H1 (cell line): ENCODE measurements around the gene ZNF606. TPM values are rescaled to one million over a fixed set of nuclear protein-coding genes. Genes with fewer than 3 reads are reported as not detected.

ENCODE experiments used
- ASH2L ChIP-seq: fragments of 200-600, 300-600 bp; sonication (generic); IDR thresholded peaks from one replicate; pipeline ENCODE4 v1.7.1; 2017; ENCODE audit warnings: low read length
- BACH1 ChIP-seq: IDR thresholded peaks from 2 replicates; pipeline ENCODE4 v1.6.1; 2012; ENCODE audit warnings: low read length, improper control_type of control experiment
- BCL11A ChIP-seq, 2 experiments: IDR thresholded peaks; one replicate each; pipeline ENCODE4 v1.6.1; 2011; ENCODE audit warnings: low read depth in 2 of 2, low read length in 2 of 2, mild to moderate bottlenecking in 2 of 2
- GABPA ChIP-seq: IDR thresholded peaks from 2 replicates; pipeline ENCODE4 v1.6.1; 2011; ENCODE audit warnings: mild to moderate bottlenecking, low read length, moderate library complexity, borderline replicate concordance; ENCODE audit not compliant: insufficient read depth
- JUN ChIP-seq: IDR thresholded peaks from 2 replicates; pipeline ENCODE4 v1.6.1; 2011; ENCODE audit warnings: low read depth, mild to moderate bottlenecking, improper control_type of control experiment, low read length
- MAFK ChIP-seq: IDR thresholded peaks from 2 replicates; pipeline ENCODE4 v1.6.1; 2012; ENCODE audit warnings: low read depth, mild to moderate bottlenecking, improper control_type of control experiment, low read length
- POLR2AphosphoS5 ChIP-seq: IDR thresholded peaks from 2 replicates; pipeline ENCODE4 v1.6.1; 2011; ENCODE audit warnings: low read depth, low read length
- RAD21 ChIP-seq, 2 experiments: IDR thresholded peaks in 1 of 2; conservative IDR thresholded peaks in 1 of 2; 2 replicates each; pipeline ENCODE4 v1.6.1; 2011; ENCODE audit warnings: low read depth in 2 of 2, low read length in 2 of 2, improper control_type of control experiment in 1 of 2, inconsistent platforms in 1 of 2, mild to moderate bottlenecking in 1 of 2, moderate library complexity in 1 of 2
- RBBP5 ChIP-seq: IDR thresholded peaks from 2 replicates; pipeline ENCODE4 v1.7.1; 2012; ENCODE audit warnings: low read depth, mild to moderate bottlenecking, inconsistent platforms, low read length, moderate library complexity, borderline replicate concordance
- polyA plus RNA-seq, 7 experiments: library from polyadenylated mRNA; depleted of rRNA in 3 of 7; stranded (reverse) in 5 of 7; unstranded in 2 of 7; fragments of >200 nt in 5 of 7; fragments of 200-250 nt in 2 of 7; gene quantifications; 1 replicate in 5 of 7; 2 replicates in 1 of 7; 4 replicates in 1 of 7; pipeline versions ENCODE4 v1.2.1 to v1.2.3, GENCODE V29; 2011 to 2013; ENCODE audit warnings: missing spikeins in 2 of 7, mixed read lengths in 2 of 7
- total RNA-seq: library from RNA; stranded (reverse); fragmentation: NEBNext Ultra II Directional; extraction: Animal tissue kit (Norgen Biotek cat#: 25700); gene quantifications from 2 replicates; pipeline ENCODE4 v1.2.1, GENCODE V29; 2021
- TF ChIP-seq, protein P1 (sequence below): fragments of 300-600 bp; sonication (generic); IDR thresholded peaks from 2 replicates; pipeline ENCODE4 v1.7.1; 2012; ENCODE audit warnings: low read length, moderate library complexity, mild to moderate bottlenecking, inconsistent platforms; ENCODE audit not compliant: insufficient replicate concordance
- TF ChIP-seq, protein P2 (sequence below): IDR thresholded peaks from 2 replicates; pipeline ENCODE4 v1.6.1; 2012; ENCODE audit warnings: inconsistent platforms

Gene ZNF606
- total and polyA plus RNA-seq, 2 of the 8 experiments (the other 6 are each of a cell fraction or from before 2014, with no cell fraction given): 5.2 to 19.3 TPM

DNA sequence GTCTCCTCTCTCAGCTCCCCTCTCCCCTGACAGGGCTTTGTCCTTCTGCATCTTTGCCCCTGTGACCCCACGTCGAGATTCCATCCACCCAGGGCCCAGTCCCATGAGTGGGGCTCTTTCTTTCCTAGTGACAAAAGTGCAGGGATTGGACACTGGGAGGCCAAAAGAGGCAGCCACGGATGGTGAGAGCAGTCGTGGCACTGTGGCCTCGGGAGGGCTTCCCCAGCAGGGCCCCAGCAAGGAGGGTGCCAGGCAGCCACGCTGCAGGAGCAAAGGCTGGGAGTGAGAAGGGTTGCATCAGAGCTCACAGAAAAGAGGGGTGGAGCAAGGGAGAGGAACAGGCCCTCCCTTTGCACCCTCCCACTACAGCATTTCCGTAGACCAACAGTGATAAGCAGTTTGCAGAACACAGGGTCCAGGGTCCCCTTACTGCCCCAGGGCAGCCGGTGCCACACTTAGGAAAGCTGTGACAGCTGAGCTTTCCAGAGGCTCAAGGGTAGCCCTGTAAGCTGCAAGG lies 36.1 kb upstream of the ZNF606 start (continued):
- TF ChIP-seq, protein P1, sequence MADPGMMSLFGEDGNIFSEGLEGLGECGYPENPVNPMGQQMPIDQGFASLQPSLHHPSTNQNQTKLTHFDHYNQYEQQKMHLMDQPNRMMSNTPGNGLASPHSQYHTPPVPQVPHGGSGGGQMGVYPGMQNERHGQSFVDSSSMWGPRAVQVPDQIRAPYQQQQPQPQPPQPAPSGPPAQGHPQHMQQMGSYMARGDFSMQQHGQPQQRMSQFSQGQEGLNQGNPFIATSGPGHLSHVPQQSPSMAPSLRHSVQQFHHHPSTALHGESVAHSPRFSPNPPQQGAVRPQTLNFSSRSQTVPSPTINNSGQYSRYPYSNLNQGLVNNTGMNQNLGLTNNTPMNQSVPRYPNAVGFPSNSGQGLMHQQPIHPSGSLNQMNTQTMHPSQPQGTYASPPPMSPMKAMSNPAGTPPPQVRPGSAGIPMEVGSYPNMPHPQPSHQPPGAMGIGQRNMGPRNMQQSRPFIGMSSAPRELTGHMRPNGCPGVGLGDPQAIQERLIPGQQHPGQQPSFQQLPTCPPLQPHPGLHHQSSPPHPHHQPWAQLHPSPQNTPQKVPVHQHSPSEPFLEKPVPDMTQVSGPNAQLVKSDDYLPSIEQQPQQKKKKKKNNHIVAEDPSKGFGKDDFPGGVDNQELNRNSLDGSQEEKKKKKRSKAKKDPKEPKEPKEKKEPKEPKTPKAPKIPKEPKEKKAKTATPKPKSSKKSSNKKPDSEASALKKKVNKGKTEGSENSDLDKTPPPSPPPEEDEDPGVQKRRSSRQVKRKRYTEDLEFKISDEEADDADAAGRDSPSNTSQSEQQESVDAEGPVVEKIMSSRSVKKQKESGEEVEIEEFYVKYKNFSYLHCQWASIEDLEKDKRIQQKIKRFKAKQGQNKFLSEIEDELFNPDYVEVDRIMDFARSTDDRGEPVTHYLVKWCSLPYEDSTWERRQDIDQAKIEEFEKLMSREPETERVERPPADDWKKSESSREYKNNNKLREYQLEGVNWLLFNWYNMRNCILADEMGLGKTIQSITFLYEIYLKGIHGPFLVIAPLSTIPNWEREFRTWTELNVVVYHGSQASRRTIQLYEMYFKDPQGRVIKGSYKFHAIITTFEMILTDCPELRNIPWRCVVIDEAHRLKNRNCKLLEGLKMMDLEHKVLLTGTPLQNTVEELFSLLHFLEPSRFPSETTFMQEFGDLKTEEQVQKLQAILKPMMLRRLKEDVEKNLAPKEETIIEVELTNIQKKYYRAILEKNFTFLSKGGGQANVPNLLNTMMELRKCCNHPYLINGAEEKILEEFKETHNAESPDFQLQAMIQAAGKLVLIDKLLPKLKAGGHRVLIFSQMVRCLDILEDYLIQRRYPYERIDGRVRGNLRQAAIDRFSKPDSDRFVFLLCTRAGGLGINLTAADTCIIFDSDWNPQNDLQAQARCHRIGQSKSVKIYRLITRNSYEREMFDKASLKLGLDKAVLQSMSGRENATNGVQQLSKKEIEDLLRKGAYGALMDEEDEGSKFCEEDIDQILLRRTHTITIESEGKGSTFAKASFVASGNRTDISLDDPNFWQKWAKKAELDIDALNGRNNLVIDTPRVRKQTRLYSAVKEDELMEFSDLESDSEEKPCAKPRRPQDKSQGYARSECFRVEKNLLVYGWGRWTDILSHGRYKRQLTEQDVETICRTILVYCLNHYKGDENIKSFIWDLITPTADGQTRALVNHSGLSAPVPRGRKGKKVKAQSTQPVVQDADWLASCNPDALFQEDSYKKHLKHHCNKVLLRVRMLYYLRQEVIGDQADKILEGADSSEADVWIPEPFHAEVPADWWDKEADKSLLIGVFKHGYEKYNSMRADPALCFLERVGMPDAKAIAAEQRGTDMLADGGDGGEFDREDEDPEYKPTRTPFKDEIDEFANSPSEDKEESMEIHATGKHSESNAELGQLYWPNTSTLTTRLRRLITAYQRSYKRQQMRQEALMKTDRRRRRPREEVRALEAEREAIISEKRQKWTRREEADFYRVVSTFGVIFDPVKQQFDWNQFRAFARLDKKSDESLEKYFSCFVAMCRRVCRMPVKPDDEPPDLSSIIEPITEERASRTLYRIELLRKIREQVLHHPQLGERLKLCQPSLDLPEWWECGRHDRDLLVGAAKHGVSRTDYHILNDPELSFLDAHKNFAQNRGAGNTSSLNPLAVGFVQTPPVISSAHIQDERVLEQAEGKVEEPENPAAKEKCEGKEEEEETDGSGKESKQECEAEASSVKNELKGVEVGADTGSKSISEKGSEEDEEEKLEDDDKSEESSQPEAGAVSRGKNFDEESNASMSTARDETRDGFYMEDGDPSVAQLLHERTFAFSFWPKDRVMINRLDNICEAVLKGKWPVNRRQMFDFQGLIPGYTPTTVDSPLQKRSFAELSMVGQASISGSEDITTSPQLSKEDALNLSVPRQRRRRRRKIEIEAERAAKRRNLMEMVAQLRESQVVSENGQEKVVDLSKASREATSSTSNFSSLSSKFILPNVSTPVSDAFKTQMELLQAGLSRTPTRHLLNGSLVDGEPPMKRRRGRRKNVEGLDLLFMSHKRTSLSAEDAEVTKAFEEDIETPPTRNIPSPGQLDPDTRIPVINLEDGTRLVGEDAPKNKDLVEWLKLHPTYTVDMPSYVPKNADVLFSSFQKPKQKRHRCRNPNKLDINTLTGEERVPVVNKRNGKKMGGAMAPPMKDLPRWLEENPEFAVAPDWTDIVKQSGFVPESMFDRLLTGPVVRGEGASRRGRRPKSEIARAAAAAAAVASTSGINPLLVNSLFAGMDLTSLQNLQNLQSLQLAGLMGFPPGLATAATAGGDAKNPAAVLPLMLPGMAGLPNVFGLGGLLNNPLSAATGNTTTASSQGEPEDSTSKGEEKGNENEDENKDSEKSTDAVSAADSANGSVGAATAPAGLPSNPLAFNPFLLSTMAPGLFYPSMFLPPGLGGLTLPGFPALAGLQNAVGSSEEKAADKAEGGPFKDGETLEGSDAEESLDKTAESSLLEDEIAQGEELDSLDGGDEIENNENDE: no peak
- no peak for TF ChIP-seq RAD21 (IDR thresholded peaks at IDR 0.05 in 1 of 2, conservative IDR thresholded peaks at IDR 0.05 in 1 of 2; ENCODE audit: low read depth in 2 of 2, low read length in 2 of 2)
- peak; percentile 75 for TF ChIP-seq ASH2L
- no peak for TF ChIP-seq GABPA
- TF ChIP-seq POLR2AphosphoS5: no peak
- TF ChIP-seq BCL11A (IDR thresholded peaks at IDR 0.05; ENCODE audit: low read depth in 2 of 2, low read length in 2 of 2): no peak
- no peak for TF ChIP-seq JUN
- TF ChIP-seq MAFK: no peak
- TF ChIP-seq RBBP5: no peak
- TF ChIP-seq BACH1: no peak
- TF ChIP-seq, protein P2, sequence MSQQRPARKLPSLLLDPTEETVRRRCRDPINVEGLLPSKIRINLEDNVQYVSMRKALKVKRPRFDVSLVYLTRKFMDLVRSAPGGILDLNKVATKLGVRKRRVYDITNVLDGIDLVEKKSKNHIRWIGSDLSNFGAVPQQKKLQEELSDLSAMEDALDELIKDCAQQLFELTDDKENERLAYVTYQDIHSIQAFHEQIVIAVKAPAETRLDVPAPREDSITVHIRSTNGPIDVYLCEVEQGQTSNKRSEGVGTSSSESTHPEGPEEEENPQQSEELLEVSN: no peak
